Peyer's patch (tissue), 4 donors: ENCODE results near the gene CRB2.

Experiments used
- POLR2A ChIP-seq, 2 donors: fragments of 450-650 bp; IDR thresholded peaks; one replicate each; pipeline ENCODE4 v1.5.1; 2017; ENCODE audit warnings: antibody characterized with exemption in 2 of 2, mild to moderate bottlenecking in 2 of 2, moderate library complexity in 2 of 2
- TF ChIP-seq, protein P1 (sequence below), 6 experiments: fragments of 450-650 bp in 4 of 6; fragments of 200-600 bp in 2 of 6; sonication (generic) in 1 of 6; IDR thresholded peaks; one replicate each; pipeline ENCODE4 v1.5.1; 2017 to 2019; ENCODE audit warnings: antibody characterized with exemption in 6 of 6, mild to moderate bottlenecking in 3 of 6, moderate library complexity in 1 of 6

DNA sequence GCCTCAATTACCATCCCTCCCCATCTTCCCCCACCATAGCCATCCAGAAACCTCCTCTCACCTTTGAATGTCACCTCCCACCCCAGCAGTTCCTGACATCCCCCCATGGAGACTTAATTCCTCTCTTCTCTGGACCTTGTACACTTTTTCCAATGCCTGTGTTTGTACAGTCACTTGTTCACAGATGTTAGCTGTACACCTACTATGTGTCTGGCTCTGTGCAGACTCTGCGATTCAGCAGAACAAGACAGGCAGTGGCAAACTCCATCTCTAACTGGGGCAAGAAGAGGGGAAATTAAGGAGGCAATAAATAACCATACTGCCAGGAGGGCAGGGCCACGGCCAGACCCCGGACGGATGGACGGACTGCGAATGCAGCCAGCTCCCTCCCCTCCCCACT, 29.8 kb upstream of the CRB2 start:
- TF ChIP-seq, protein P1, sequence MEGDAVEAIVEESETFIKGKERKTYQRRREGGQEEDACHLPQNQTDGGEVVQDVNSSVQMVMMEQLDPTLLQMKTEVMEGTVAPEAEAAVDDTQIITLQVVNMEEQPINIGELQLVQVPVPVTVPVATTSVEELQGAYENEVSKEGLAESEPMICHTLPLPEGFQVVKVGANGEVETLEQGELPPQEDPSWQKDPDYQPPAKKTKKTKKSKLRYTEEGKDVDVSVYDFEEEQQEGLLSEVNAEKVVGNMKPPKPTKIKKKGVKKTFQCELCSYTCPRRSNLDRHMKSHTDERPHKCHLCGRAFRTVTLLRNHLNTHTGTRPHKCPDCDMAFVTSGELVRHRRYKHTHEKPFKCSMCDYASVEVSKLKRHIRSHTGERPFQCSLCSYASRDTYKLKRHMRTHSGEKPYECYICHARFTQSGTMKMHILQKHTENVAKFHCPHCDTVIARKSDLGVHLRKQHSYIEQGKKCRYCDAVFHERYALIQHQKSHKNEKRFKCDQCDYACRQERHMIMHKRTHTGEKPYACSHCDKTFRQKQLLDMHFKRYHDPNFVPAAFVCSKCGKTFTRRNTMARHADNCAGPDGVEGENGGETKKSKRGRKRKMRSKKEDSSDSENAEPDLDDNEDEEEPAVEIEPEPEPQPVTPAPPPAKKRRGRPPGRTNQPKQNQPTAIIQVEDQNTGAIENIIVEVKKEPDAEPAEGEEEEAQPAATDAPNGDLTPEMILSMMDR (IDR thresholded peaks at IDR 0.05): no peak
- no peak for TF ChIP-seq POLR2A (IDR thresholded peaks at IDR 0.05)
